ENCODE measurements around the gene SUGP1.

DNA sequence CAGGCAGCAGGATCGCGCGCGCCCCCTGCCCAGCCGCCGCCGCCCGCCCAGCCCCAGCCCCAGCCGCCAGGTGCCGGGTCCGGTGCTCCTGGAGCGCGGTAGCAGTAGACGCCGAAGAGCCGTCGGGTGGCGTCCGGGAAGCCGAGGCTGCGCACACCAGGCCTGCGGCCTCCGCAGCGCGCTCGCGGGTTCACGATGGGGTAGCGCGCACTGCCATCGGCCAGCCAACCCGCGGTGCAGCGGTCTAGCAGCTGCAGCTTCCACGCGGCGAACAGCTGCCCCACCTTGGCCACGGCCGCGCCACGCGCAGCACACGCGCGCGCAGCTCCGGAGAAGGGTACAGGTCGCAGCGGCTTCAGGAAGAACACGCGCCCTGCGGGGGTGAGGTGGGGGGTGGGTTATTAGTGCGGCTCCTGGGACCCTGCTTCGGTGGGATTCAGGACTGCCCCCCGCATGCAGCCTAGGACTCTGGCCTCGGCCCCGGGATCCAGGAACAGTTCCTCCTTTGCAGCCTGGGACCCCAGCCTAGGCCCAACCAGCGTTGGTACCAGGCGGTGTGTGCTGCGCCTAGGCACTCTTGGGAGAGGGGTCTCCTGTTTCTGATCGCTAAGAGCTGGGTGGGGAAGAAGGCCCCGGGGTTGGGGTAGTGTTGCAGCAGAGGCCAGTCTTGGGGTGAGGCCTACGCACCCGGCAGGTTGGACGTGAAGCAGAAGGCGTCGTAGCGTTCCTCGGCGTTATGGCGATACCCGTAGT, 62.3 kb downstream of the SUGP1 start:
- TF ChIP-seq GATA2 (IDR thresholded peaks at IDR 0.05; ENCODE audit: low read depth, low read length) = no peak
- TF ChIP-seq GATA3 (IDR thresholded peaks at IDR 0.05; ENCODE audit: low read depth, low read length) = no peak
